Activated T-cell treated with anti-CD3 and anti-CD28 coated beads, Interleukin-2, amount 50 U/mL, for 24 hours (primary cell): ENCODE measurements around the gene HAAO.
A peak's percentile ranks its signal among the peaks of the same experiment; 100 is the strongest.
"Not testable (repeated sequence)": the region's sequence is repeated elsewhere in the genome, so short reads cannot be mapped to it uniquely, and the experiment has no call there.

Experiments used
- DNase-seq: peaks from one replicate; pipeline ENCODE4 v3.0.0-alpha.2; 2020
- H3K27ac Mint-ChIP-seq: 2 replicates; pipeline ENCODE4 v1.8.0; 2020; ENCODE audit warnings: mild to moderate bottlenecking, mixed read lengths
- H3K27me3 Mint-ChIP-seq: 2 replicates; pipeline ENCODE4 v1.8.0; 2020; ENCODE audit warnings: mixed read lengths
- H3K36me3 Mint-ChIP-seq: 2 replicates; pipeline ENCODE4 v1.8.0; 2020; ENCODE audit warnings: low read depth, mixed read lengths
- H3K4me1 Mint-ChIP-seq: 2 replicates; pipeline ENCODE4 v1.8.0; 2020; ENCODE audit warnings: low read depth, mixed read lengths
- H3K4me3 Mint-ChIP-seq: 2 replicates; pipeline ENCODE4 v1.8.0; 2020; ENCODE audit warnings: mild to moderate bottlenecking, moderate library complexity, mixed read lengths
- H3K9me3 Mint-ChIP-seq: 2 replicates; pipeline ENCODE4 v1.8.0; 2020; ENCODE audit warnings: mixed read lengths

HAAO gene

GRCh38 chr2:42741140-42741539 is 51.2 kb downstream of the HAAO start:
- no peak overlapping the region for H3K4me3 Mint-ChIP-seq
- peaks cover 40% of the 10 kb centered on the region for H3K36me3 Mint-ChIP-seq
- H3K9me3 Mint-ChIP-seq = peaks cover 3% of the 10 kb centered on the region
- no peak overlapping the region for H3K27ac Mint-ChIP-seq
- DNase-seq = no peak
- no peaks in the 10 kb centered on the region for H3K27me3 Mint-ChIP-seq
- H3K4me1 Mint-ChIP-seq = peaks cover 7% of the 10 kb centered on the region

DNA sequence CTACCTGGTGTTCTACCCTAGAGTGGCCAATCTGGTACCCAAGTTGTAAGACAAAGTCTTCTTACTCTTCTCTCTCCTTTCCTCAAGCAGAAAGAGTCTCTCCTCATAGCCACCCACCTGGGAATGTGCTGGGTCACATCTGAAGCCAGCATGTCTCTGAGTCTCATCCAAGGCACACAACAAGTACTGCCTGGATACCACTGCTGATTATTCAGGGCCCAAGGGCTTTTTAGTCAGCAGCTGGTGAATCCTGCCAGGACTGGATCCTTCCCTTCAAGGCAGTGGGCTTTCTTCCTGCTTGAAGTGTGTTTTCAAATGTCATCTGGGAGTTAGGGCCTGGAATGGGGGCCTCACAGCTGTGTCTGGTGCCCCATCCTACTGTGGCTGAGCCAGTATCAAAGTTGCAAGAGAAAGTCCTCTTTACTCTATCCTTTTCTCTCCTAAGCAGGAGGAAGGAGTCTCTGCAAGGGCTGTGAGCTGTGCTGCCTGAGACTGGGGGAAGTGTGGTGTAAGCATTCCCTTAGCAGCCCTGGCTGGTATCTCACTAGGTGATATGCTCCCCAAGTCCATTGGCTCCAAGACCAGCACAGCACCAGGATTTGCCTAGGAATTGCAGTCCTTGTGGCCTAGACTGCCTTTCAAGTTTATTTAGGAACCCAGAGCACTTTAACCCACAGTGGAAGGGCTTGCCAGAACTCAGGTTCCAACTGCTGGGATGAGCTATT is 55.6 kb downstream of the HAAO start:
- Mint-ChIP-seq H3K4me3 (no peak overlapping the region), H3K27ac (no peak overlapping the region), H3K4me1 (peaks cover 7% of the 10 kb centered on the region), H3K9me3 (peaks cover 21% of the 10 kb centered on the region), H3K27me3 (no peaks in the 10 kb centered on the region), H3K36me3 (peaks cover 81% of the 10 kb centered on the region)
- no peak for DNase-seq

DNA sequence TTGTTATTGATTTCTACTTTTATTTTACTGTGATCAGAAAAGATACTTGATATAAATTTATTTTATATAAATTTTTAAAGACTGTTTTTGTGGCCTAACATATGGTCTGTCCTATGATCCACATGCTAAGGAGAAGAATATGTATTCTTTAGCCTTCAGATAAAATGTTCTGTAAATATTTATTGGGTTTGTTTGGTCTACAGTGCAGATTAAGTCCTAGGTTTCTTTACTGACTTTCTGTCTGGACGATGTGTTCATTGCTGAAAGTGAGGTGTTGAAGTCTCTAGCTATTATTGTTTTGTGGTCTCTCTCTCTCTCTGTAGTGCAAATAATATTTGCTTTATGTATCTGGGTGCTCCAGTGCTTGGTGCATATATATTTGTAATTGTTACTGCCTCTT is 58.5 kb downstream of the HAAO start:
- H3K4me3 Mint-ChIP-seq = no peak overlapping the region
- DNase-seq = no peak
- no peaks in the 10 kb centered on the region for H3K27me3 Mint-ChIP-seq
- peaks cover 27% of the 10 kb centered on the region for H3K9me3 Mint-ChIP-seq
- peaks cover 90% of the 10 kb centered on the region for H3K36me3 Mint-ChIP-seq
- no peaks in the 10 kb centered on the region for H3K4me1 Mint-ChIP-seq
- no peak overlapping the region for H3K27ac Mint-ChIP-seq

GRCh38 chr2:42731316-42731715 is 61.1 kb downstream of the HAAO start:
- not testable (repeated sequence) for H3K27ac Mint-ChIP-seq, DNase-seq, H3K4me1 Mint-ChIP-seq, H3K27me3 Mint-ChIP-seq, H3K4me3 Mint-ChIP-seq
- Mint-ChIP-seq H3K9me3 (peaks cover 27% of the 10 kb centered on the region), H3K36me3 (peaks cover 76% of the 10 kb centered on the region)

GRCh38 chr2:42726680-42727079 is 65.7 kb downstream of the HAAO start:
- peaks cover 47% of the 10 kb centered on the region for H3K36me3 Mint-ChIP-seq
- H3K27ac Mint-ChIP-seq = no peak overlapping the region
- no peaks in the 10 kb centered on the region for H3K27me3 Mint-ChIP-seq
- peaks cover 9% of the 10 kb centered on the region for H3K9me3 Mint-ChIP-seq
- DNase-seq = no peak
- H3K4me3 Mint-ChIP-seq = no peak overlapping the region
- peaks cover 19% of the 10 kb centered on the region for H3K4me1 Mint-ChIP-seq

GRCh38 chr2:42725657-42726056 is 66.7 kb downstream of the HAAO start:
- peaks cover 19% of the 10 kb centered on the region for H3K4me1 Mint-ChIP-seq
- H3K4me3 Mint-ChIP-seq = no peak overlapping the region
- DNase-seq = no peak
- peaks cover 38% of the 10 kb centered on the region for H3K36me3 Mint-ChIP-seq
- no peaks in the 10 kb centered on the region for H3K27me3 Mint-ChIP-seq
- no peak overlapping the region for H3K27ac Mint-ChIP-seq
- H3K9me3 Mint-ChIP-seq = peaks cover 9% of the 10 kb centered on the region

GRCh38 chr2:42724886-42725285 is 67.5 kb downstream of the HAAO start:
- Mint-ChIP-seq H3K27ac (no peak overlapping the region), H3K4me3 (no peak overlapping the region), H3K36me3 (peaks cover 30% of the 10 kb centered on the region), H3K27me3 (no peaks in the 10 kb centered on the region), H3K4me1 (peaks cover 19% of the 10 kb centered on the region), H3K9me3 (peaks cover 5% of the 10 kb centered on the region)
- DNase-seq = no peak

DNA sequence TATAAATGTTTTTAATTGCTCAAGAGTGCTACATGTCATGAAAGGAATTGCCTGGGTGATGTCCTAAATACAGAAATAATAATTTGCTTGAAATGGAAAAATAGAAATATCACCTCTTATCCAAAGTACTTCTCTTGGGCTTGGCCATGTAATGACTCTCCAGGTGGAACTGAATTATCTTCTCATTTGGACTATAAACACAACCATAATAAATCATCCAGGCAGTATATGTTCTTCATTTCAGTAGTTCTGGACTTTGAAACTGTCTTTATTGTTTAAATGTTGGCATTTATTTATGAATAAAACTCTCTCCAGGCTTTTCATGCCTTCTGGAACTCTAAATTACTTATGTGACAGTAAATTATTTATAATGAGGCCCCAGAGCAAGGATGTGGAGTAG is 68.9 kb downstream of the HAAO start:
- H3K36me3 Mint-ChIP-seq = peaks cover 19% of the 10 kb centered on the region
- peaks cover 19% of the 10 kb centered on the region for H3K4me1 Mint-ChIP-seq
- no peaks in the 10 kb centered on the region for H3K27me3 Mint-ChIP-seq
- DNase-seq = no peak
- H3K27ac Mint-ChIP-seq = no peak overlapping the region
- no peak overlapping the region for H3K4me3 Mint-ChIP-seq
- no peaks in the 10 kb centered on the region for H3K9me3 Mint-ChIP-seq

DNA sequence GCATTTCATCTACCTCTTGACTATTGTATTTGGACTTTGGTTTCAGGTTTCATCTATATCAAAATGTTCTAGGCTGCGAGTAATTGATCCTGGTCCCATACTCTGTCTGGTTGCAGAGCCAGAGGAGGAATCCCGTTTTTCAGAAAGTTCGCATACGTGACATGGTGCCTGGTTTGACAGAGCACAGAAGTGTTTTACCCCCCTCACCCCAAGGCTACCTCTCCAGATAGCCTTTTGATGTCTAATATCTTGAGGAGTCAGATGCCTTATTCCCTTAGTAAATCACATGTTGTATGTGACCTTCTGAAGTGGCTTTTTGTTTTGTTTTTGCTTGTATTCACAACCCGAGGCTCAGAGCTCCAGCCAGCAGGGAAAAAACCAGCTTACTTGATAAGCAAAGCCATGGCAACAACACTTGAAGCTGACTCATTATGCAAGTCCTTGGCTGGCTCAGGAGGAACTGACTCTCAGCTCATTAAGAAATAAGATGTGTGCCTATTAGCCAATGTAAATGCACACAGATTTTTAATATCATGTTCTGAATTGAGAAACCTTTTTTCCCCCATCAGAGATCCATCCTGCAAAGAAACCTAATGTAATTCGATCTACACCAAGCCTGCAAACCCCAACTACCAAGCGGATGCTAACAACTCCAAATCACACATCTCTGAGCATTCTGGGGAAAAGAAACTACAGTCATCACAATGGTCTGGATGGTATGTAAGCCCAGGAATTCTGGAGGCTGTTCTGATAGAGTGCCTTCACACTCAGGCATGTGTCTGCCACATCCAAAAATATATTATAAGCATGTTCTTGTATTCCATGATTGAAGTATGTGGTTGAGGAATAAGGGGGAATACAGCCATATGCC is 69.8 kb downstream of the HAAO start:
- H3K27ac Mint-ChIP-seq = peak overlapping the region; percentile 51
- no peaks in the 10 kb centered on the region for H3K9me3 Mint-ChIP-seq
- peaks cover 16% of the 10 kb centered on the region for H3K36me3 Mint-ChIP-seq
- no peaks in the 10 kb centered on the region for H3K27me3 Mint-ChIP-seq
- DNase-seq = no peak
- peaks cover 19% of the 10 kb centered on the region for H3K4me1 Mint-ChIP-seq
- H3K4me3 Mint-ChIP-seq = no peak overlapping the region

GRCh38 chr2:42721898-42722297 is 70.5 kb downstream of the HAAO start:
- no peak overlapping the region for H3K4me3 Mint-ChIP-seq
- DNase-seq = no peak
- no peaks in the 10 kb centered on the region for H3K9me3 Mint-ChIP-seq
- H3K27ac Mint-ChIP-seq = peak overlapping the region; percentile 51
- peaks cover 16% of the 10 kb centered on the region for H3K36me3 Mint-ChIP-seq
- no peaks in the 10 kb centered on the region for H3K27me3 Mint-ChIP-seq
- peaks cover 19% of the 10 kb centered on the region for H3K4me1 Mint-ChIP-seq
